G401 (cell line): ENCODE measurements around the gene FLVCR2. TPM values are rescaled to one million over a fixed set of nuclear protein-coding genes. Genes with fewer than 3 reads are reported as not detected.

Source experiments
- DNase-seq: peaks from one replicate; pipeline ENCODE4 v3.0.0-alpha.2; 2015; ENCODE audit warnings: low spot score
- in situ Hi-C: cut with HindIII; loops from 2 replicates; pipeline ENCODE4 v1.10.0; 2016; ENCODE audit warnings: low sequenced_read_pairs, mixed read lengths
- total RNA-seq: library from RNA; depleted of rRNA; stranded (reverse); fragments of >200 nt; shearing (Covaris generic); gene quantifications from 2 replicates; pipeline ENCODE4 v1.2.3, GENCODE V29; 2014

The FLVCR2 gene
- total RNA-seq, 1 experiment from 2014 or later: 1.6 TPM

DNA sequence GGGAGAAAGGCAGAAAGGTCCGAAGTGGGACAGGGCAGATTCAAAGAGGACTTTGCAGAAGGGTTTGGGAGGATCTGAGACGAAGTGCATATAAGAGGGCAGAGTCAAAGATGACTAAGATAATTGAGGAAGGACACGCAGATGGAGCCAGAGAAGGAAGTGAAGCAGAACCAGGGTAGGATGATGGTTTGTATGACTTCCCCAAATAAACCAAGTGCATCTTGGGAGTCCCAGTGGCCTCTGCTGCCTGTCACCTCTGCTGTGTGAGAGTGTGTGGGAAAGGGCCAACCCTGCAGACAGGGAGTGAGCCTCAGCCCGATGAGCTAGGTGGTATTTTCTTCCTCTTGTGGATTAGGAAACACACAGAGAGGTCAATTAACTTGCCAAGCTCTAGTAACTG is 36.8 kb downstream of the FLVCR2 start:
- in situ Hi-C loops: no loop called here
- no peak for DNase-seq

DNA sequence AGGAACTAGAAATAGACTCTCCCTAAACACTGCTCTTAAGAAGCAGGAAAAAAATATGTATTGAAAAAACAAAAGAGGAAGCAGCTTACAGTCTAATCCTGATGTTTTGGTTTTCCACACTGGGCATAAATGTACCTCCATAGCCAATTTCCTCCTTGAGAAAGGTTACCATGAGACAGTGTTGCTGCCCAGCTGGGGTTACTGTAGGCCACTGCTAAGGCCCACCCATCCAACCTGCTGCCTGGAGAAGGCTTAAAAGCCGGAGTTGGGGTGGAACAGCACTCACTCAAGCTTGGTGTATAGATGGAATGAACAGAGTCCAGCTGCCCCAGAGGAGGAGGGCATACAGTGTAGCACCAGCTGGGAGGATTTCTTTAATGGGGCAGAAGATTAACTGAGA is 41.1 kb downstream of the FLVCR2 start:
- DNase-seq: no peak
- in situ Hi-C loops: no loop called here

DNA sequence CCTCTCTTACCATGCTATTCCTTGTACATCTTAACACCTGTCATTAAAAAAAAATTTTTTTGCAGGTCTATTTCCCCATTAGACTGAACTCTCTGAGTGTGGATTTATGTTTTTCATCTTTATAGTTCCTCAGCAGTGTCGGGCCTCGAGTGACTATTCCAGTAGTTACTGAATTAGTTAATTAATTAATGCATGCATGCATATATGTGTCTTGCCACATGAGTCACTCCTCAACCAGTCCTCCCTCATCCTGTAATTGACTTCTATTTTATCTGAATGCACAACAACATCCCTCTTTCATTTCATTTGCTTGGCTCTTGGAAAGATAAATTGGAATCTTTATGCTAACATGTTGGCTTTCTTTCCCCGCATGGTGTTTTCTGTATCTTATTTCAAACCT is 46.6 kb downstream of the FLVCR2 start:
- no peak for DNase-seq
- in situ Hi-C loops: no loop called here

DNA sequence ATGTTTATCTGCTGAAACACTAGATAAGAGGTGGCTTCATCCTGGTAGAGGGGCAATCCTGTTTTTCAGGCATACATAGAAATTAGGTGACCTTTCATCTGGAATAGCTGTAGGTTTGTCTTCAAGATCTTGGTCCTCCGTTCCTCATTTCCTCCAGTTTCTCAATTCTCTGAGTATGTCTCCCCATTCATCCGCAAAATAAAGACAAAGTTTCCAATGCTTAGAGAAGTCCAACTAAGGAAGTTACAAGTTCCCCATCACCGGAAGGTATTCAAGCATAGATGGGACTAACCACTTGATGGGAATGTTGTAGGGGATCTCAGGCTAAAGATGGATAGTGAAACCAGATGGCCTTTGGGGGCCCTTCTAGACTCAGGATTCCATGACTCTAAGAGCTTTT is 48.0 kb downstream of the FLVCR2 start:
- DNase-seq: no peak
- in situ Hi-C loops: no loop called here

DNA sequence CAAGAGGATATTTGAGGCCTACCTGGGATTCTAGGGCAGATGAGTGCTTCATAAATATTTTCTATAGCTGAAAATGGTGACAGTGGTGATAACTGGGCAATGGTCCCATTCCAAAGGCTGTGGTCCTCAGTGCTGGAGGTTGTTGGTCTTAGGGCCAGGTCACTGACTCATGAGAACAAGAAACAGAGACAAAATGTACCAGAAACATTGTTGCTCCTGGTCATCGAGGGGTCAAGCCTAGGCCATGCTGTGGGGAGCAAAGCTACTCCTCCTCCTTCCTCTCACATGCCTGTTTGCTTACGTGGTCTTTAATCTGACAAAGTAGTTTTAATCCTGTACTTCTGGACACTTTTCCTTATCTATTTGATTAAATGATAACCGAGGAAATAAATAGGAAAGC is 48.4 kb downstream of the FLVCR2 start:
- DNase-seq: no peak

DNA sequence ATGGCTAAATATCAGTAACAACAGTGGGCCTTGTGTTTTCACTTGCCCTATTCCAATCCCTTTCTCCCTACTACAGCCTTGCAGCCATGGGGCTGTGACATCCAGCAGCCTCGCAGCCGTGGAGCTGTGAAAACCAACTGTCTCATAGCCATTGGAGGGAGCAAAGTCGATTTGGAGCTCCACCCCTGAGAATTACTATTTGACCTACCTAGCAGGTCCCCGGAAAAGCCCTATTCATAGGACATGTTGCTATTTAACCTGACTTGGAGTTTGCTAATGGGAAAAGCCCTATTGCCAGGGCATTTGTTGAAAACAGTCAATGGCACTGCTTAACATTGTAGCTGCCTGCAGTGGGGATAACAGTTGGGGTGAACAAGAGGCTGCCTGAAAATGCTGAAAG is 49.0 kb downstream of the FLVCR2 start:
- DNase-seq: no peak
- in situ Hi-C loops: no loop called here

More for the DNA sequence above, 48.4 kb downstream of the FLVCR2 start:
- in situ Hi-C loops: no loop called here

DNA sequence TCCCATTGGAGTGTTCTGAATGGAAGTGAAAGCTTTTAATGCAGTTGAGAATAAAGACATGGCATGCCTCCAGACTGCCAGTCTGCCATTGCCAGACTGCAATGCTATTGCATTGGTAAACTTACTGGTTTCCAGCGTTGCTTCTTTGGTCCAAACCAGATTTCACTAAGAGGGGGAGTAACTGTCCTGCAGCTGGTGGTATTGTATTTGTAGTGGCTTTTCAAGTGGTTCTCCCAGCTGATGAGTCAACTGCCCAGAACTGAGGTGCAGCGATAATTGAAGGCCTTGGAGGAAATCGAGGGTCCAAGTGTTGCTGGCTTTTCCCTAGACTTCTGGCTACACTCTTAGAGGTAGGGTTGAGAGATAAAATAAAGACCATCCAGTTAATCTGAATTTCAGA is 50.4 kb downstream of the FLVCR2 start:
- in situ Hi-C loops: no loop called here
- no peak for DNase-seq

DNA sequence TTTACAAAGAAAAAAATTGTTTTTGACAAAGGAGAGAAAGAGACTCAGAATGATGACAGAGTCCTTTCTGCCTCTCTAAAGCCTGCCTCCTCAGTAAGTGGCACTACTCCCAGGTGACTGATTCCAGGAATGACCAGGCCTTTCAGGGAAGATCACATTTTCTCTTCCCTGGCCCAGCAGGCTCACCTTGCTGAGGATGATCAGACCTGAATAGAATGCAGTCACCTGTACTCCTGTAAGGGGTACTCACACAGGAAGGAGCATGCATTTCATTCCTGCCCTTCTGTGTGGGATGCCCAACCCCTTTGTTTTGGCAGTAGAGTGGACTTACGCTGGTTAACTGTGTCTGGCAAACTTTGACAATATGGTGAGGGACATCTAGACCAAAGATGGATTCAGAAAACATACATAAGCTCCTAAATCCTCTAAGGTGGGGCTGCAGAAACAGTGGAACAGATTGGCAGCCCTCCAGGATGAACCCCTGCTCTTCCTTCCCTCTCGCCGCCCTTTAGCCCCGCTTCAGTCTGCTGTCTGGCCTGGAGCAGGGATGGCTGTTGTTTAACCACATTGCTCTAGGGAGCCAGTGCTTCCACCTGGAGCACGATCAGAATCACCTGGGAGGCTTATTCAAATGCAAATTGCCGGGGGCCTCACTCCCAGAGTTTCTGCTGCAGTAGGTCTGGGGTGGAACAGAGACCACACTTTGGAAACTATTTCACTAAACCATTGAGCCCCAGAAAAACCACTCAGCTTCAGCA is 52.5 kb downstream of the FLVCR2 start:
- in situ Hi-C loops: no loop called here
- no peak for DNase-seq

DNA sequence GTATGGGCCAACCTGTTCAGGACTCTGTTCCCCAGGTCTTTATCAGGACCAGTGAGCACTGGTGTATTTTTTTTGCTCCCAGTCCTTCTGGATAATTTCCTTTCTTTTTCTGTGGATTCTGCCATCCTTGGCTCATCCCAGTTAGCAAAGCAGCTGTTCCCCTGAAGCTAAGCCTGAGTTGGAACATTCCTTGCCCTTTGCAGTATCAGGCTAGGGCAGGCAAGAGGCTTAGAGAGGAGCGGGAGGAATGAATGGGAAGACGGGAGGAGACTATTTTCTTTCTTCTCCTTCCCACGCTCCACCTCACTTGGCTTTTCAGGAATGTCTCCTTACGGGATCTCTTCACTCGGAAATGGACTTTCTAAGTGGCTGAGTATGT is 53.0 kb downstream of the FLVCR2 start:
- in situ Hi-C loops: no loop called here
- no peak for DNase-seq

DNA sequence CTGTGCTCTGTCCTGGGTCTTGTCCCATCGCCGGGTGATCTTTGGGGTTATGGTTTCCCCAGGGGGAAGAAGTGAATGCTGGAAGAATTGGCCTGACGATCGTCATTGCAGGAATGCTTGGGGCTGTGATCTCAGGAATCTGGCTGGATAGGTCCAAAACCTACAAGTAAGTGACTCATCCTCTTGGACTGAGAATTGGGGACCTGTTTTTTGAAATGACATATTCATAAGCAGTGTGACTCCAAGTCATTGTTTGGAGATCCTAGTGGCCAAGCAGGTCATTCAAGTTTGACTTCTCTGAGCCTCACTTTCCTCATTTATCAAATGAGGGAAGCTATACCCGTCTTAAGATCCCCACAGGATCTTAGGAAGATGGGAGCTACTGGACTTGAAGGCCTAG is 56.4 kb downstream of the FLVCR2 start:
- in situ Hi-C loops: no loop called here
- DNase-seq: no peak

DNA sequence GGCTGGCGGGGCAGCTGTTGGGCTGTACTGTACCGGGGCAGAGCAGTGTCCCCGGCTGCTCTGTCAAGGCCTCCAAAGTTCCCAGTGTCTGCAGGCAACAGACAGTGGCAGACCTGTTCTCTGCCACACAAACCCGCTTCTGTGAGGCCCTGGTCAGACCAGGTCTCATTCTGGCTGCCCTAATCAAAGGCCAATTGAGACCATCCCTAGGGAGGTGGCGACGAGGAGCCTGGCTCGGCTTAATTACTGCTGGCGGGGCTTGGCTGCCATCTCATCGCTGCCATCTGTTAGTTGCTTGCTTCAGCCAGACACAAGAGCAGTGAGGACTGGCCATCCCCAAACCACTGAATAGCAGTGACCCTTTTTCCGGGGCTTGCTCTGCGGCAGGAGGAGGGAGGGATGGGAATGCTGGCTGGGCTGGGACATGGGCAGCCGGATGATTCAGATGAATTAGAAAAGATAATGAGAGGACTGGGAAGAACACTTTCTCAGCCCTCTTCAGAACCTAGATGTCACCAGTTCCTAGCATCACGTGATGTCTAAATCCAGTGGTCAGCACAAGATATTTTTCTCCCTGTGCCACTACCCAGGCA is 57.8 kb downstream of the FLVCR2 start:
- in situ Hi-C loops: no loop called here
- peak; percentile 78 for DNase-seq

DNA sequence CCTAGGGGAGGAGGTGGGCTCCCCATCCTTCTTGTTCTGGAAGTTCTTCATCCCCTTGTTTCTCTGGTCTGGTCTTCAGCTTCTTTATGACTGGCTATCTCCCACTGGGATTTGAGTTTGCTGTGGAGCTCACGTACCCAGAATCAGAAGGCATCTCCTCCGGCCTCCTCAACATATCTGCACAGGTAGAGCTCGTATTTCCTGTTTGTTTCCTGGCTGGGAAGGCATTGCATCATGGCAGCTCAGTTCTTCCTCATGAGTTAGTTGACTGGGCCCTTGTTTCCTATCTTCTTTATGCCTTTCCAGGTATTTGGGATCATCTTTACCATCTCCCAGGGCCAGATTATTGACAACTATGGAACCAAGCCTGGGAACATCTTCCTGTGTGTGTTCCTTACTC is 62.5 kb downstream of the FLVCR2 start:
- in situ Hi-C loops: no loop called here
- no peak for DNase-seq

DNA sequence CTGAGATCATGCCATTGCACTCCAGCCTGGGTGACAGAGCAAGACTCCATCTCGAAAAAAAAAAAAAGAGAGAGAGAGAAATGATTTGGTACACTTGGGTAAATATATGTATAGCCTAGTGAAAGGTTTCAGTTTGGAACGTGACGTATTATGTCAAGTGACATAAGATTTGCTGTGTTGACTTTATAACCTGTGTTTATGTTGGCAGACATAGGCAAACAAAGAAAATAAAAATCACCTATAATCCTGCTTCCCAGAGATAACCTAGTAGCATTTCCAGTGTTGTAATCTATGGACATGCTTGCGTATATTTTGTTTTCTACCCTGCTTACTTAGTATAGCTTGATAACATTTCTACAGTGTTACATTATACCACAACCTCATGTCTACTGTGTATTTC is 65.6 kb downstream of the FLVCR2 start:
- in situ Hi-C loops: no loop called here
- no peak for DNase-seq

DNA sequence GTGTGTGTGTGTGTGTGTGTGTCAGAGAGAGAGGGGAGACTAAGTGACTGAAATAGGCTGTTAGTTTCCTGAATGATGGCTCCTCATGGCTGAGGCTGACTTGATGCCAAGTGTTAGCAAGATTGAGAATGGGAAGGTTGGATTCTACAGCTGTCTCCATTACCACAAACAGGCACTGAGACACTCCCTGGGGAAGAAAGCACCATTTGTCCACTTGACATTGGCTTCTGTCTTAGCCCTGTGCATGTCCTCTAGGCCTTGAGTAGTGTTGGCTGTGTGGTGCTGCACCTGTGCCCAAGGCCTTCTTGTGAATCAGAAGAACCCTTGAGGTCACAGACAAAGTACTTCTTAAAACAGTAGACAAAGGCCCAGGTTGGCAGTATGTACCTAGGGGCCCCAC is 66.6 kb downstream of the FLVCR2 start:
- no peak for DNase-seq
- in situ Hi-C loops: no loop called here

DNA sequence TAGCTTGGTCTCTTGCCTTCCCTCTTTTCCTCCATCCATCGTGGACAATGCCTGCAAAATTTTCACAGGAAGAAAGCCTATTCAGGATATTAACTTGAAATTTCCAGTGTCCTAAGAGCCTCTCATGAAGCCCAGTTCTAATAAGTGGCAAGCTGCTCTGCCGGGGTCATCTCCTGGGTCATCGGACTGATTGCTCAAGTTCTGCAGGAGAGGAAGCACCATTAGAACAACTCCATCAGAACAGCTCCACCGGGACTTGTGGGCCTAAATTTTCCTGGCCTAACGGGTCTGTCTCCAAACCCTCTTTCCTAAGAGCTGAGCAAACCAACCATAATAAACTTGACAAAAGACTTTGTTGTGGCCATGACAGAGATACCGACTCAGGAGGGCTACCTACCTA is 68.3 kb downstream of the FLVCR2 start:
- no peak for DNase-seq
- in situ Hi-C loops: no loop called here

DNA sequence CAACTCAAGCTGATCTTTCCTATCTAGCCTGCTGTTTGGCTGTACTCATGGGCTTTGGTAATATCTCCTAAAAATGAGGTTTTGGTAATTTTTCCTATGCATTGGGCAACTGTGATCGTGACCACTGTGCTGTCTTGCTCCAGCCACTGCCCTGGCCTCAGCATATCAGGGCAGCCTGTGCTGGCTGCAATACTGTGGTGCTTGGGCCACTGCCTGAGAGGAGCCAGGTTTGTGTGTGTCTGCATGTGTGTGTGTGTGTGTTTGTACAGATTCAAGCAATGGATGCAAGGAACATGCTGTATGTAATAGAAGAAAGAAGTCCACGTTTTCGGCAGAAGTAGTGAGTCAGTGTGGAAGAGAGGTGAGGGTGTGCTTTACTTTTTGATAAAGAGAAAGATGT is 69.2 kb downstream of the FLVCR2 start:
- DNase-seq: no peak
- in situ Hi-C loops: no loop called here

DNA sequence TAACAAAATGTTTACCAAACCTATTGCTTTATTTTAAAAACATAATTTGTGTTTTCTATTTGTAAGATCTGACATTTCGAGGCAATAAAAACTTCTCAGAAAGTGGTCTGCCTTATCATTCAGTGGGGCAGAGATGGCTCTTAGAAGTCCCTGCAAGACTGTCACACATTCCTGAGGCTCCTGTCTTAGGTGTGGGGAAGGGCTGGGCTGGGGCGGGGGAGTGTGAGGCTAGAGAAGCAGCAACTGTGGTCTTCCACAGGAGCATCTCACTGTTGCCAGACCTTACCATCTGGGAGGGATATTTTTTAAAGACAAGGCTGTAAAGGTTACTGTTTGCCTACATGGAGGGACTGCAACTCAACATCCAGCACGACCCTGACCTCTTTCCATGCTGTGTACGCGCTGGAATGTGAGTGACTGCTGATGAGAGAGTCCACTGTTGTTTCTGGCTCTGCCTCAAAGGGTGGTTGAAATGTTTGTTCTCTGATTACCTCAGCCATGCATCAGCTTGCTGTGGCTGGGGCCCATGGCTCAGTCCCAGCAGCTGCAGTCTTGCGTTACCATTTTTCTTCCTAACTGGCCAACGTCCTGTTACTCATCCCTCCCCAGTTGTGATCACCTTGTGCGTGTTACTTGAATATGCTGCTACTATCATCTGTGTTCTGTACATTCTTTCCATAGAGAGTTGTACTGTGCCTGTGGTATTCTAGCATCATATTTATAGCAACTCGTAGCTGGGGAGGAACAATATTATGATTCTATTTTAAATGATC is 69.8 kb downstream of the FLVCR2 start:
- in situ Hi-C loops: no loop called here
- DNase-seq: no peak

DNA sequence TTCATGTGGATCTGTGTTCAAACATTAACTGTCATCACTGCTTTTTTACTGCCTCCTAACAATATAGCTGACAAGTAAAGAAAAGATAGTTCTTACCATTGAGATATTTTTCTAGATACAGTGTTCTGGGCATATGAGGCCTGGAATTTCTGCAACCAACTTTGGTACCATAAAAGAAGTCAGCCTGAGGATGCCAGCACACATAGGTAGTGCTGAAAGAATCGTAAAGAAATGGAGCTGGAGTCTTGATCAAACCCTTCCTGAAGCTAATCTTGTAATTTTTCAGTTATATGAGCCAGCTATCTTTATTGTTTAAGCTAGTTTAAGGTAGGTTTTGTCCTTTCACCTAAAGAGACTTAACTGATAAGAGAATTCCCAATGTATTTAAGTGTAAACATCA is 70.9 kb downstream of the FLVCR2 start:
- in situ Hi-C loops: no loop called here
- no peak for DNase-seq

DNA sequence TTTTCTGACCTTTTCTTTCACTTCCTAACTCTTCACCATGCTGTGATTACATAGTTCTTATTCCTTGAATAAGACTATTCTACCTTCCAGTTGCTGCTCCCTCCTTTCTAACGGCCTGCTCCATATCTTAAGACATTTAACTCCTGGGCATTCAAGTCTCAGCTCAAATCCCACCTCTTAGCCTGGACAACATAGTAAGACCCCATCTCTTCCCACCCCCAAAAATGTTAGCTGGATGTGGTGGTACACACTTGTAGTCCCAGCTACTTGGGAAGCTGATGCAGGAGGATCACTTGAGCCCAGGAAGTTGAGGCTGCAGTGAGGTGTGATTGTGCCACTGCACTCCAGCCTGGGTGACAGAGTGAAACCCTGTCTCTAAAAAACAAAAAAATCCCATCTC is 71.4 kb downstream of the FLVCR2 start:
- in situ Hi-C loops: no loop called here
- no peak for DNase-seq

DNA sequence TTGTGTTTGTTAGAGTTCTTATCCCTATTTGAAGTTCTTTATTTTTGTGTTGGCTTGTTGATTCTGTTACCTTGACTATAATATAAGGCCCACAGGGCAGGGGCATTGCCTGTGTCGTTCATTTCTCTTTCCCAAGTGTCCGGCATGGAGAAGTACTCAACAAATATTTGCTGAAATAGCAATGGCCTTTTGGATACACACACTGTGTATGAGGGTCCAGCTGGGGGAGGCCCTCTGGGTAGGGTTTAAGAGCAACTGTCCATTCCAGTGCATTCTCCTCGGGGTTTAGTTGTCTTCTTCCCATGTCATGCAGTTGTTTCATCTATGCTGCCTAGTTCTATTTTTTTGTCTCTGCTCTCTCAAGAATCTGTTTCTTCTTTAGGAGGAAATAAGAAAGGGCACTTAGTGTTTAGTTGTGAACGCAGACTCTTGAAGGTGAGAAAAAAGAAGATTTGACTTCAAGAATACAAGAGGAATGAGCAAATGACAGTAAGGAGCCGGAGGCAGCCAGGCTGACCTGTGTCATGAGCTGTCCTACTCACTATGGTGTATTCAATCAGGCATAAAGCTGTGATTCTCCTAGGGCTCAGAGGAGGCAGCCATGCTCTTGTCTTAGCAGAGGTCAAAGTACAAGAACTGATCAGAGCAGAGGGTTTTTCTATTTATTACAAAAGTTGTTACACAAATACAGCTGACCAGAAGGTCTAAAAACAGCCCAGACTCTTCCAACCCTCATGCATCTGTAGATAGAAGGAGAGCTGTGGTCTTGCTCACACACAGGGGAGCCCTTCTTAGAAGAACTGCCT is 72.0 kb downstream of the FLVCR2 start:
- in situ Hi-C loops: no loop called here

More for the DNA sequence above, 72.0 kb downstream of the FLVCR2 start:
- no peak for DNase-seq
